Subcutaneous abdominal adipose tissue (tissue), 5 donors: ENCODE data around the gene MED6.

Experiments used
- H3K27ac ChIP-seq: one replicate; pipeline ENCODE4 v1.7.0; 2013; ENCODE audit warnings: low read depth, mild to moderate bottlenecking, inconsistent platforms, low read length, moderate library complexity
- H3K27me3 ChIP-seq, 5 donors: one replicate each; pipeline ENCODE4 v1.7.0; 2013; ENCODE audit warnings: low read length in 5 of 5, inconsistent platforms in 1 of 5; ENCODE audit not compliant: control insufficient read depth in 5 of 5, insufficient read depth in 4 of 5
- H3K36me3 ChIP-seq, 5 donors: one replicate each; pipeline ENCODE4 v1.7.0; 2013; ENCODE audit warnings: low read length in 5 of 5; ENCODE audit not compliant: control insufficient read depth in 5 of 5, insufficient read depth in 5 of 5
- H3K4me1 ChIP-seq, 5 donors: one replicate each; pipeline ENCODE4 v1.7.0; 2013; ENCODE audit warnings: low read length in 5 of 5, mild to moderate bottlenecking in 3 of 5, moderate library complexity in 1 of 5; ENCODE audit not compliant: control insufficient read depth in 5 of 5, insufficient read depth in 5 of 5
- H3K4me3 ChIP-seq, 5 donors: one replicate each; pipeline ENCODE4 v1.7.0; 2013; ENCODE audit warnings: low read length in 5 of 5, low read depth in 1 of 5
- H3K9ac ChIP-seq, 5 donors: one replicate each; pipeline ENCODE4 v1.7.0; 2013; ENCODE audit warnings: low read length in 5 of 5, mild to moderate bottlenecking in 4 of 5, moderate library complexity in 3 of 5
- H3K9me3 ChIP-seq, 5 donors: one replicate each; pipeline ENCODE4 v1.7.0; 2013; ENCODE audit warnings: low read length in 5 of 5; ENCODE audit not compliant: control insufficient read depth in 5 of 5
- donor health status: healthy.
- donor health status: healthy.
- donor health status: healthy.
- donor health status: healthy.
- donor health status: healthy.

Gene MED6

DNA sequence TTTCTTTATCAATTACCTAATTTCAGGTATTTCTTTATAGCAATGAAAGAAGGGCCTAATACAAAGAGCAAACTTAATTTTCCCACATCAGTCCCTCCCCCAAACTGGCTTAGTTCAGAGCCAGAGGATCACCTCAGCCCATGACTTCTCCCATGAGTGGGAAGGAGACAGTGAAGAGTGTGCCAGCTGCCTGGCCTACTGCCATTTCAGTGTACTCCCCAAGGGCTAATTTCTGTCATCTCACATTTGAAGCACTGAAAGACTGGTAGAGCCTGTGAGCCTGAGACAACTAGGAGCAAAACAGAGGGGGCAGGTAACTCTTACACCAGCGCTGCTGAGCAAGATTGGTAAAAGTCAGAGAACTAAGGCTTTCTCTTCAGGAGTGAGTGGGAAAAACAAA lies 36.6 kb downstream of the MED6 start:
- Histone ChIP-seq H3K9ac (no peak overlapping the region), H3K4me3 (no peak overlapping the region), H3K27me3 (no peaks in the 10 kb centered on the region), H3K36me3 (peaks cover 20 to 48% (median 37%) of the 10 kb centered on the region in 5 donors), H3K27ac (no peak overlapping the region), H3K4me1 (no peaks in the 10 kb centered on the region), H3K9me3 (peaks cover 0 to 3% (median 0%) of the 10 kb centered on the region in 5 donors)

DNA sequence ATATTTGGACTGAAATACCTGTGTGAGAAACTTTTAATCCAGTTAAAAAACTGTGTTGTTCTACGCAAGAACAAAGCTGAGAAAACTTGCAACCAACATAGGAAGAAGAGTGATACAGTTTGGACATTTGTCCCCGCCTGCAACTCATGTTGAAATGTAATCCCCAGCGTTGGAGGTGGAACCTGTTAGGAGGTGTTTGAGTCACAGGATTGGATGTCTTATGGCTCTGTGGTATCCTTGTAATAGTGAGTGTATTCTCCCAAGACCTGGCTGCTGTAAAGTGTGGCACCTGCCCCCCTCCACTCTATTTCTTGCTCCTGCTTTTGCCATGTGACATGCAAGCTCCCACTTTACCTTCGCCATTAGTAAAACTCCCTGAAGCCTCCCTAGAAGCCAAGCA lies 37.0 kb downstream of the MED6 start:
- Histone ChIP-seq H3K9me3 (peaks cover 0 to 3% (median 0%) of the 10 kb centered on the region in 5 donors), H3K4me3 (no peak overlapping the region), H3K36me3 (peaks cover 20 to 48% (median 37%) of the 10 kb centered on the region in 5 donors), H3K27me3 (no peaks in the 10 kb centered on the region), H3K4me1 (no peaks in the 10 kb centered on the region), H3K27ac (no peak overlapping the region), H3K9ac (no peak overlapping the region)

DNA sequence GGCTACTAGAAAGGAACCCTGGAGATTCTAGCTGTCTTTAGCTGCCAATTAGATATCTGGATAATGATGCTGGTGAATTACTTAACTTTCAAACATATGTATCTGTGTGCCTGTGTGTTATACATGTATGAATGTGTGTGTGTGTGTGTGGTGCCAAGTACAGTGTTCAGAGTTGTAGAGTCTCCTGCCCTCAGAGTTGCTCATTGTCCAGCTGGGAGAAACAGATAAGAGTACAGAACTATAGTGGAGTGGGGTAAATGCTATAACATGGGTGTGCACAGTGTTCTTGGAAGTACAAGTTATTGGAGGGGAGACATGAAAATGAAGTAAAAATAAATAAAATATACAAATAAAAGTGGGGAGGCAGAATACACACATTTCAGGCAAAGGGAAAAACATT lies 42.1 kb downstream of the MED6 start:
- Histone ChIP-seq H3K36me3 (peaks cover 8 to 21% (median 17%) of the 10 kb centered on the region in 5 donors), H3K27me3 (no peaks in the 10 kb centered on the region), H3K4me3 (no peak overlapping the region), H3K9ac (no peak overlapping the region), H3K27ac (no peak overlapping the region), H3K9me3 (no peaks in the 10 kb centered on the region), H3K4me1 (peaks cover 0 to 8% (median 7%) of the 10 kb centered on the region in 5 donors)

DNA sequence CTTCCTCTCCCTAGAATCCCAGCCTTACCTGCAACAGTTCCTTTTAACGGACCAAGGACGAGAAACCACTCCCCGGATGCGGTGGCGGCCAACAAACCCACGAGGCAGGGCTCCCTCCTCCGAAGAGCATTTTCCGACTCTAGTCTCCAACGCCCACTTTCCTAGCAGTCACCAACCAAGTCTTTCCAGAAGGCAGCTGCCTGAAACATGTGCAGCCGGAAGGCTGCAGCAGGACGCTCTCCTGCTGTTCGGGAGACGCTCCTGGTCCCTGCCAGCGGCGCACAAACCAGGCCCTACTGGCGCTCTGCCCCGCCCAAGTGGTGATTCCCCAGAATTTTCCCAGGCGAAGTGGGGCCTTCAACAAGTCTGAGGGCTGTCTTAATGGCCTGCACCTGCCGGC lies 44.6 kb downstream of the MED6 start:
- peak overlapping the region in 3 of 5 donors; percentile 10 to 45 (median 17) for H3K4me3 ChIP-seq
- no peak overlapping the region for H3K27ac ChIP-seq

DNA sequence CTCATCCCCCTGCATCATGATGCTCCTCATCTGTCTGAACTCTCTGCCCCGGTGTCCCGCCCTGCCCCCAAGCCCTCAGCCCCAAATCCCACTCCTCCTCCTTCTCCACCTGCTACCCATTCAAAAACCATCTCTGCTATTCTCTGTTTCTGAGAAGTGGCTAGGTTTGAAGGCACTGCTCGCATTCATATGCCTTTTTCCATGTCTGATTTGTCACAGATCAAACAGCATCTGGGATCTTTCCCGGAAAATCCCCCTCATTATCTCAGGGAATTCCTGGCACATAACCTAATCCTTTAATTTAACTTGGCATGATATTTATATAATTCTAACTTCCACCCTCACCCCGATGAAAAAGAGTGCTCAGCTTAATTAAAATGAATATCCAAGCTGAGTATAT lies 62.4 kb downstream of the MED6 start:
- H3K4me3 ChIP-seq, result no peak overlapping the region
- peaks cover 0 to 8% (median 3%) of the 10 kb centered on the region in 5 donors for H3K36me3 ChIP-seq
- no peaks in the 10 kb centered on the region for H3K4me1 ChIP-seq
- H3K27me3 ChIP-seq, result no peaks in the 10 kb centered on the region
- H3K9me3 ChIP-seq, result peaks cover 0 to 7% (median 6%) of the 10 kb centered on the region in 5 donors
- no peak overlapping the region for H3K9ac ChIP-seq
- H3K27ac ChIP-seq, result no peak overlapping the region

More for the DNA sequence above, 44.6 kb downstream of the MED6 start:
- Histone ChIP-seq H3K9me3 (no peaks in the 10 kb centered on the region), H3K36me3 (peaks cover 0 to 14% (median 3%) of the 10 kb centered on the region in 5 donors), H3K4me1 (peaks cover 0 to 8% (median 7%) of the 10 kb centered on the region in 5 donors), H3K9ac (no peak overlapping the region), H3K27me3 (no peaks in the 10 kb centered on the region)

DNA sequence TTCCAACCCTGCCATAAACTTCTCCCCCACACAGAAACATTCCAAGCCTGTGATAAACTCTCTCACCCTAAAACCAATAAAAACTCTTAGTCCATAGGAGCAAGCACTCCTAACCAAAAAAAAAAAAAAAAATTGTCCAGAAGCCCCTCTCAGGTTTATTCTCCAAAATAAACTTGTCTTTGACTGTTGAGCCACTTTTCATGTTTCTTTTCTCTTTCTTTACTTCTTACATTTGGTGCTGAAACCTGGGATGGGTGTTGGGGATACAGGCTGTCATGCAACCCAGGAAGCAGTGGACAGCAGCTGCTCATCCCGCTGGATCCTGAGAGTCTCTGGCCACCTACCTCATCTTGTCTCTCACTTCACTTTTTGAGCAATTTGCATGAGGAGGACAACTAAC lies 63.6 kb downstream of the MED6 start:
- Histone ChIP-seq H3K9me3 (peaks cover 0 to 7% (median 6%) of the 10 kb centered on the region in 5 donors), H3K9ac (no peak overlapping the region), H3K4me1 (no peaks in the 10 kb centered on the region), H3K4me3 (no peak overlapping the region), H3K36me3 (peaks cover 0 to 13% (median 3%) of the 10 kb centered on the region in 5 donors), H3K27me3 (no peaks in the 10 kb centered on the region), H3K27ac (no peak overlapping the region)

DNA sequence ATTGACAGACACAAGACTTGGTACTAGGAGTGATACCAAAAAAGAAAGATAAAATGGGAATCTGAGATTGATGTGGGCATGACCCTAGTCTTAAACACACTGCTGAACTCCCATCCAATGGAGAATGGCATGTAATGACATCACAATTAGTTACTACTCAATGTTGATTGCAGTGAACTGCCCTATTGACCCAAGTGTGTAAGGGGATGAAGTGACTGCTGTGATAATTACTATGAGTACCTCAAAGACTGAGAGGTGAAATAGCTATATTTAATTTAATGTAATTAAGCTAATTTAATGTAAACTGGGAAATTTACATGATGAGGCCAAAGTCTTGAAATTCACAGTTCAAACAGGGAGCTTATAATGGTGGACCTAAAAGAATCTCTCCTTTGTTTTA lies 65.6 kb downstream of the MED6 start, which contains the start of gene ADAM20:
Gene ADAM20 (minus strand): TSS at position 101 of the 400 bp plus-strand sequence. CDS start 10,247 bp downstream, outside the sequence.
- peaks cover 0 to 17% (median 3%) of the 10 kb centered on the region in 5 donors for H3K36me3 ChIP-seq
- no peak within 1 kb of the TSS for H3K9ac ChIP-seq
- H3K4me3 ChIP-seq, result no peak within 1 kb of the TSS

More for the DNA sequence above, 65.6 kb downstream of the MED6 start, which contains the start of gene ADAM20:
- Histone ChIP-seq H3K9me3 (peaks cover 0 to 8% (median 7%) of the 10 kb centered on the region in 5 donors), H3K27ac (no peak within 1 kb of the TSS), H3K27me3 (no peaks in the 10 kb centered on the region), H3K4me1 (no peaks in the 10 kb centered on the region)
